Adrenal gland (tissue), 5 donors: ENCODE data around the gene LUC7L3.

Experiments
- CTCF ChIP-seq, 6 experiments: fragments of 450-650 bp in 4 of 6; fragments of 200-600 bp in 2 of 6; sonication (generic) in 1 of 6; IDR thresholded peaks; 1 replicate in 5 of 6; 2 replicates in 1 of 6; pipeline versions ENCODE4 v1.5.1 to v1.8.0; 2016 to 2021; ENCODE audit warnings: antibody characterized with exemption in 6 of 6, mild to moderate bottlenecking in 2 of 6, moderate library complexity in 1 of 6
- POLR2A ChIP-seq, 2 donors: fragments of 450-650 bp; IDR thresholded peaks; one replicate each; pipeline ENCODE4 v1.6.1; 2017; ENCODE audit warnings: antibody characterized with exemption in 2 of 2, mild to moderate bottlenecking in 2 of 2, moderate library complexity in 1 of 2
- donor health status: DM: no; HTN: no; CAD: no.

- TF ChIP-seq CTCF (IDR thresholded peaks at IDR 0.05): no peak
- no peak for TF ChIP-seq POLR2A (IDR thresholded peaks at IDR 0.05)
Measured at GRCh38 chr17:50781167-50781566, 61.8 kb downstream of the LUC7L3 start.
